DND-41 (cell line): Measurements from ENCODE around the gene CPN1.

Source experiments
- CTCF ChIP-seq: IDR thresholded peaks from 2 replicates; pipeline ENCODE4 v1.5.1; 2012; ENCODE audit warnings: borderline replicate concordance, low read length, moderate library complexity, mild to moderate bottlenecking; ENCODE audit not compliant: poor library complexity, severe bottlenecking; ENCODE audit errors: extremely low read depth
- EZH2 ChIP-seq: IDR thresholded peaks from 3 replicates; pipeline ENCODE4 v1.6.1; 2012; ENCODE audit warnings: borderline replicate concordance, low read depth, mild to moderate bottlenecking, moderate library complexity, low read length, inconsistent platforms; ENCODE audit not compliant: severe bottlenecking

- TF ChIP-seq CTCF, result no peak
- TF ChIP-seq EZH2, result no peak
These were observed 23.7 kb downstream of the CPN1 start for GRCh38 chr10:100057948-100058347.
